Medulla oblongata (tissue), 1 donor: ENCODE data around the gene SLAMF9.

Source experiments
- DNase-seq: peaks from one replicate; pipeline ENCODE4 v3.0.0-alpha.2; 2015; ENCODE audit errors: extremely low spot score

Gene SLAMF9

GRCh38 chr1:159953536-159954515 lies at the start of gene SLAMF9:
Gene SLAMF9 (minus strand): TSS chr1:159954237. CDS start chr1:159954137, 100 bp downstream.
- no peak for DNase-seq

- DNase-seq, result no peak
Observed at GRCh38 chr1:160001440-160001839, 47.4 kb upstream of the SLAMF9 start.

GRCh38 chr1:159999204-159999603 lies 45.2 kb upstream of the SLAMF9 start:
- no peak for DNase-seq

GRCh38 chr1:159996653-159997052 lies 42.6 kb upstream of the SLAMF9 start:
- no peak for DNase-seq

GRCh38 chr1:159994896-159995295 lies 40.9 kb upstream of the SLAMF9 start:
- no peak for DNase-seq

- no peak for DNase-seq
Observed at GRCh38 chr1:159993911-159994310, 39.9 kb upstream of the SLAMF9 start.

- DNase-seq, result no peak
Observed at GRCh38 chr1:159992161-159992560, 38.1 kb upstream of the SLAMF9 start.

GRCh38 chr1:159991513-159991912 lies 37.5 kb upstream of the SLAMF9 start:
- DNase-seq, result no peak

- no peak for DNase-seq
Observed at GRCh38 chr1:159990005-159990404, 36.0 kb upstream of the SLAMF9 start.

- DNase-seq, result no peak
Observed at GRCh38 chr1:159989581-159989980, 35.5 kb upstream of the SLAMF9 start.

- no peak for DNase-seq
Observed at GRCh38 chr1:159988006-159988405, 34.0 kb upstream of the SLAMF9 start.

- DNase-seq, result no peak
Observed at GRCh38 chr1:159987186-159987585, 33.1 kb upstream of the SLAMF9 start.

GRCh38 chr1:159986531-159986930 lies 32.5 kb upstream of the SLAMF9 start:
- no peak for DNase-seq

GRCh38 chr1:159986093-159986492 lies 32.1 kb upstream of the SLAMF9 start:
- no peak for DNase-seq

GRCh38 chr1:159985473-159985872 lies 31.4 kb upstream of the SLAMF9 start:
- no peak for DNase-seq

GRCh38 chr1:159983681-159984080 lies 29.6 kb upstream of the SLAMF9 start:
- no peak for DNase-seq

- DNase-seq, result no peak
Observed at GRCh38 chr1:159982280-159982679, 28.2 kb upstream of the SLAMF9 start.

- no peak for DNase-seq
Observed at GRCh38 chr1:159981351-159982055, 27.5 kb upstream of the SLAMF9 start.

- DNase-seq, result no peak
Observed at GRCh38 chr1:159980786-159981185, 26.7 kb upstream of the SLAMF9 start.

- no peak for DNase-seq
Observed at GRCh38 chr1:159980076-159980475, 26.0 kb upstream of the SLAMF9 start.

GRCh38 chr1:159979257-159979656 lies 25.2 kb upstream of the SLAMF9 start:
- no peak for DNase-seq

GRCh38 chr1:159978107-159978398 lies 24.0 kb upstream of the SLAMF9 start:
- no peak for DNase-seq
